K562 (cell line): ENCODE data around the gene NUP62. TPM values are rescaled to one million over a fixed set of nuclear protein-coding genes. Genes with fewer than 3 reads are reported as not detected.
"Not testable (repeated sequence)": the region's sequence is repeated elsewhere in the genome, so short reads cannot be mapped to it uniquely, and the experiment has no call there.

Experiments
- ATAC-seq: fragments of 200-7000 bp; cut with Tn5 transposase; 3 replicates; pipeline ENCODE4 v1.9.1; 2020; ENCODE audit warnings: moderate library complexity
- BruUV-seq: library from RNA; stranded (reverse); fragments of 400-500 nt; replicated peaks from 2 replicates; lab custom pipeline; 2021; lab: Mats Ljungman, UMichigan
- CTCF ChIA-PET: fragments of 300-600 bp; formaldehyde crosslinking; extraction: SDS; loops from one replicate; lab custom pipeline; 2021; ENCODE audit warnings: low intra/inter-chr PET ratio; lab: Yijun Ruan, JAX
- POLR2A ChIA-PET: fragments of 300-600, 350-650 bp; sonication (Branson Sonifier 250); formaldehyde crosslinking; extraction: SDS; loops from one replicate; lab custom pipeline; 2021; ENCODE audit warnings: antibody characterized with exemption, inconsistent platforms; lab: Yijun Ruan, JAX
- DNase-seq, 4 experiments: peaks; one replicate each; pipeline versions ENCODE4 v3.0.0 to v3.0.0-alpha.2; 2011 to 2018; ENCODE audit warnings: low spot score in 3 of 4, mixed read lengths in 3 of 4; ENCODE audit errors: extremely low read depth in 1 of 4
- FAIRE-seq: peaks from 2 replicates; lab custom pipeline; 2011; peaks lifted over from hg19 to GRCh38; lab: Jason Lieb, UNC
- H2AFZ ChIP-seq: 2 replicates; pipeline ENCODE4 v1.6.0; 2011; ENCODE audit warnings: low read depth, low read length, control low read depth, inconsistent platforms
- H3K27ac ChIP-seq: fragments of 200-600 bp; 3 replicates; pipeline ENCODE4 v1.8.0; 2011; ENCODE audit warnings: low read depth, mild to moderate bottlenecking, control low read depth, inconsistent platforms, low read length, moderate library complexity, mixed read lengths; ENCODE audit errors: extremely low read depth
- H3K27me3 ChIP-seq, 2 experiments: fragments of 300-600 bp in 1 of 2; 2 replicates in 1 of 2; 3 replicates in 1 of 2; pipeline versions ENCODE4 v1.6.0 to v1.8.0; 2011; ENCODE audit warnings: inconsistent platforms in 2 of 2, low read length in 2 of 2, mild to moderate bottlenecking in 1 of 2, mixed read lengths in 1 of 2, moderate library complexity in 1 of 2; ENCODE audit not compliant: control insufficient read depth in 2 of 2, insufficient read depth in 2 of 2
- H3K36me3 ChIP-seq: fragments of 300-600 bp; 3 replicates; pipeline ENCODE4 v1.8.0; 2011; ENCODE audit warnings: mild to moderate bottlenecking, low read length, inconsistent platforms; ENCODE audit not compliant: control insufficient read depth, insufficient read depth
- H3K4me1 ChIP-seq, 2 experiments: fragments of 200-600 bp in 1 of 2; replicated peaks in 1 of 2; 2 replicates in 1 of 2; 3 replicates in 1 of 2; pipeline versions ENCODE4 v1.5.1 to v1.8.0; 2011; ENCODE audit warnings: inconsistent platforms in 2 of 2, low read length in 2 of 2, mild to moderate bottlenecking in 1 of 2, mixed read lengths in 1 of 2, moderate library complexity in 1 of 2; ENCODE audit not compliant: control insufficient read depth in 2 of 2, insufficient read depth in 2 of 2
- H3K4me2 ChIP-seq: 2 replicates; pipeline ENCODE4 v1.6.1; 2011; ENCODE audit warnings: low read length, control low read depth, inconsistent platforms, mixed read lengths; ENCODE audit not compliant: insufficient read depth
- H3K4me3 ChIP-seq: fragments of 200-600 bp; sonication (generic), shearing (Covaris generic); 2 replicates; pipeline ENCODE4 v1.5.1; 2016; ENCODE audit warnings: control low read depth, inconsistent platforms
- H3K79me2 ChIP-seq: fragments of 200-600 bp; 3 replicates; pipeline ENCODE4 v1.8.0; 2011; ENCODE audit warnings: low read length, inconsistent platforms; ENCODE audit not compliant: control insufficient read depth, insufficient read depth
- H3K9ac ChIP-seq, 2 experiments: 2 replicates each; pipeline versions ENCODE4 v1.6.0 to v1.6.1; 2011; ENCODE audit warnings: low read depth in 2 of 2, low read length in 2 of 2, control low read depth in 1 of 2, inconsistent platforms in 1 of 2, mild to moderate bottlenecking in 1 of 2, mixed read lengths in 1 of 2; ENCODE audit not compliant: insufficient read depth in 1 of 2
- H3K9me1 ChIP-seq: one replicate; pipeline ENCODE4 v1.6.0; 2011; ENCODE audit warnings: inconsistent platforms, mild to moderate bottlenecking, low read length, moderate library complexity; ENCODE audit not compliant: control insufficient read depth, insufficient read depth
- H3K9me3 ChIP-seq: replicated peaks from 2 replicates; pipeline ENCODE4 v1.5.1; 2011; ENCODE audit warnings: low read depth, low read length, inconsistent platforms; ENCODE audit not compliant: control insufficient read depth, insufficient read depth
- H4K20me1 ChIP-seq: replicated peaks from 2 replicates; pipeline ENCODE4 v1.6.1; 2011; ENCODE audit warnings: low read length, inconsistent platforms, mixed read lengths; ENCODE audit not compliant: control insufficient read depth, insufficient read depth
- POLR2G ChIP-seq: fragments of 200-400 bp; formaldehyde crosslinking; IDR thresholded peaks from 2 replicates; pipeline ENCODE4 v1.6.1; 2017; ENCODE audit warnings: low read depth, mild to moderate bottlenecking, antibody characterized with exemption, low read length, moderate library complexity
- SMARCA5 ChIP-seq: fragments of 450-650 bp; IDR thresholded peaks from 2 replicates; pipeline ENCODE4 v1.6.1; 2016
- XRCC5 ChIP-seq: fragments of 200-400 bp; formaldehyde crosslinking; IDR thresholded peaks from 2 replicates; pipeline ENCODE4 v1.6.1; 2017; ENCODE audit warnings: low read depth, mild to moderate bottlenecking, low read length
- WGBS: fragments of 100-300 bp; shearing (Covaris generic); methylation state at CpG from one replicate; pipeline ENCODE4 v1.1.6; 2016; ENCODE audit warnings: low coverage, mixed read lengths; ENCODE audit not compliant: insufficient coverage; ENCODE audit errors: missing lambda C conversion rate; 5-methylcytosine and 5-hydroxymethylcytosine counted together
- in situ Hi-C: fragments of 300-500 bp; cut with MboI; formaldehyde crosslinking; loops from 4 replicates; pipeline ENCODE4 v1.15.0; 2018; ENCODE audit warnings: inconsistent platforms, mixed read lengths
- intact Hi-C: fragments of 100-400 bp; cut with micrococcal nuclease; formaldehyde crosslinking; loops from 2 replicates; pipeline ENCODE4 v1.14.2; 2022
- polyA plus RNA-seq, 8 experiments: library from polyadenylated mRNA; depleted of rRNA in 4 of 8; stranded (reverse) in 5 of 8; unstranded in 3 of 8; fragments of >200 nt; fragmentation: Nextera tagmentation in 2 of 8; fragmentation: Illumina TruSeq in 1 of 8; extraction: Ambion mirVana in 2 of 8; extraction: Trizol in 1 of 8; gene quantifications; 2 replicates each; pipeline versions ENCODE4 v1.2.1 to v1.2.3, GENCODE V29; 2011 to 2014; ENCODE audit warnings: inconsistent platforms in 1 of 8, missing spikeins in 1 of 8
- total RNA-seq, 7 experiments: library from RNA; depleted of rRNA in 6 of 7; stranded (reverse); fragments of >200 nt in 6 of 7; fragmentation: Illumina TruSeq in 2 of 7; extraction: Trizol in 2 of 7; gene quantifications; 2 replicates each; pipeline versions ENCODE4 v1.2.1 to v1.2.3, GENCODE V29; 2011 to 2021; ENCODE audit warnings: low replicate concordance in 1 of 7

NUP62 gene
- total and polyA plus RNA-seq, 9 of the 15 experiments (the other 6 are each of a cell fraction or from before 2014, with no cell fraction given): 16.9 to 109 (median 66.0) TPM

DNA sequence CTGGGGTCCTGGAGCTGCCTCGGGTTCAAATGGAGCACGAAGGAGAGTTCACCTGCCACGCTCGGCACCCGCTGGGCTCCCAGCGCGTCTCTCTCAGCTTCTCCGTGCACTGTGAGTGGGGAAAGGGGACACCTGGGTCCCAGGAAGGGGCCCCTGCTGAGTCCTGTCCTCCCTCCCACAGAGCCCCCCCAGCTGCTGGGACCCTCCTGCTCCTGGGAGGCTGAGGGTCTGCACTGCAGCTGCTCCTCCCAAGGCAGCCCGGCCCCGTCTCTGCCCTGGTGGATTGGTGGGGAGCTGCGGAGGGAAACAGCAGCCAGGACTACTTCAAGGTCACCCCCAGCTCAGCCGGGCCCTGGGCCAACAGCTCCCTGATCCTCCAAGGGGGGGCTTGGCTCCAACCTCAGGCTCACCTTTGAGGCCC, 42.7 kb upstream of the NUP62 start:
- ATAC-seq (no peak), FAIRE-seq (no peak), DNase-seq (no peak)
- intact Hi-C loops (no loop called here), in situ Hi-C loops (no loop called here)
- TF ChIP-seq POLR2G (peak; percentile 39), SMARCA5 (no peak), XRCC5 (no peak)
- H3K27me3 ChIP-seq: peaks cover 4 to 12% of the 10 kb centered on the region in 2 experiments; a peak in 3 of 5 replicates
- H2AFZ ChIP-seq: no peak overlapping the region
- H3K36me3 ChIP-seq: no peaks in the 10 kb centered on the region; the same call in 2 of the 3 replicates
- POLR2A ChIA-PET: no interaction called here
- CTCF ChIA-PET: no interaction called here
- H3K9me3 ChIP-seq: no peaks in the 10 kb centered on the region
- no peak overlapping the region for H3K4me2 ChIP-seq
- H3K79me2 ChIP-seq: no peaks in the 10 kb centered on the region
- H3K9ac ChIP-seq: 0 out of 4 replicates have a peak overlapping the region, but pooled peaks of 1 of the 2 experiments have one; percentile 9
- peaks cover 5% of the 10 kb centered on the region for H3K9me1 ChIP-seq
- H4K20me1 ChIP-seq: peaks cover 5% of the 10 kb centered on the region; the same call in 1 of the 2 replicates
- no TSS peak for BruUV-seq
- WGBS: 40% methylated on average over 12 of the region's 12 CpGs
- peaks cover 0 to 12% of the 10 kb centered on the region in 2 experiments; a peak in 3 of 5 replicates for H3K4me1 ChIP-seq
- H3K4me3 ChIP-seq: no peak overlapping the region
- H3K27ac ChIP-seq: no peak overlapping the region

DNA sequence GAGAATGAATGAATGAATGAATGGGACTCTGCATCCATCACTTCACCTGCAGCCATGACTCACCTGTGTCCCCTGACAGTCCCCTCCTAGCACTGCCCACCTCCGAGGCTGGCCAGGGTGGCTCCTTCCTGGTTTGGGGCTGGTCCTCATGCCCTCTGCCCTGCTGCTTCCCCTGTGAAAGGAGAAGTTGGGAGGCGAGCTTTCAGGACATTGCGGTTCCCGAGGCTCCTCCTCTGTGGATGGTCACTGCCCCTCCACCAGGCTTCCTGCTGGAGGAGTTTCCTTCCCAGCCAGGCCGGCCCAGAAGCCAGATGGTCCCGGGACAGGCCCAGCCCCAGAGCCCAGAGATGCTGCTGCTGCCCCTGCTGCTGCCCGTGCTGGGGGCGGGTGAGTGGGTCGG, 40.1 kb upstream of the NUP62 start:
- H3K79me2 ChIP-seq, intact Hi-C loops, H3K4me3 ChIP-seq: not testable (repeated sequence)

More for the DNA sequence above, 40.1 kb upstream of the NUP62 start:
- ATAC-seq, in situ Hi-C loops, H3K27ac ChIP-seq, H4K20me1 ChIP-seq, H3K4me1 ChIP-seq, BruUV-seq, H3K9ac ChIP-seq, FAIRE-seq, H2AFZ ChIP-seq, H3K4me2 ChIP-seq, CTCF ChIA-PET, H3K9me1 ChIP-seq, H3K9me3 ChIP-seq, DNase-seq, H3K36me3 ChIP-seq: not testable (repeated sequence)
- WGBS: 0% methylated on average over 1 of the region's 9 CpGs
- POLR2A ChIA-PET: interaction anchor here (0.8 kb wide), 1 partner anchor 15 kb away, joined by 5 read pairs; no protein-coding TSS in a partner anchor
- peaks cover 6 to 15% of the 10 kb centered on the region in 2 experiments; a peak in 3 of 5 replicates for H3K27me3 ChIP-seq
